NCI-H510A treated with DMSO at 0.1 percent for 48 hours (cell line): ENCODE results near the gene DEDD2.
A peak's percentile ranks its signal among the peaks of the same experiment; 100 is the strongest.

Experiments used
- DNase-seq: peaks from one replicate; lab custom pipeline; 2025; lab: John Stamatoyannopoulos, UW

DEDD2 gene

DNA sequence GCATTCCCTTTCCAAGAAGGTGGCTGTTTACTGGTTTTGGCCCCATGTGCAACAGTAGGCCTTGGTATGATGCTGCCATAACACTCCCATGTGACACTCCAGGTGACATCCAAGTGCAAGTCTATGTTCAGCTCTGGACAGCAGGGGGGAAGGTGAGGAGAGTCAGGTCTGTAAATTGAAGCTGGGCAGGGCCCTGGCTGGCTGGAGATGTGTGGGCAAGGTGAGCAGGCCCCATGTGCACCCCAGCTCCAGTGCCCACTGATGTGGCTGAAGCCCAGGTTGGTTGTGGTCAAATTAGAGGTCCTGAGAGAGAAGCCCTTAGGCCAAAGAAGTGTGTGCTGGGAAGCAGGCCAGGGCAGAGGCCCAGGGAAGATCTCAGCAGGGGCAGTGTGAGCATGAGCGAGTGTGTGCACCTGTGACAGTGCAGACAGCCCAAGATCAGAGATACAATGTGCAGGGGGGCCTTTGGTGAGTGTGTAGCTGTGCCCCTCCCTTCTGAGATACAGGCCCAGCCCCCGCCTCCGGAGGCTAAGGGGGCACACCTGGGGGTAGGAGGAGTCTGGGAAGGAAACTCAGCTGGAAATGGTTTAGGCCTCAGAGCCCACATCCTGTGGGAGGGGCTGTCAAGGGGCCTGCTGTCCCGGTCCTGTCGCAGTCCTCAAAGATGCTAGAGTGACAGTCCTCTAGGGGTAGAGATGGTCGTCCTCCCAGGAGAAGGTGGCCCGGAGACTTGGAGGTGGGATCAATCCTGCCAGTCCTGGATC lies 18.6 kb downstream of the DEDD2 start:
- DNase-seq = no peak

GRCh38 chr19:42197375-42197817 lies 20.1 kb downstream of the DEDD2 start:
- no peak for DNase-seq

DNA sequence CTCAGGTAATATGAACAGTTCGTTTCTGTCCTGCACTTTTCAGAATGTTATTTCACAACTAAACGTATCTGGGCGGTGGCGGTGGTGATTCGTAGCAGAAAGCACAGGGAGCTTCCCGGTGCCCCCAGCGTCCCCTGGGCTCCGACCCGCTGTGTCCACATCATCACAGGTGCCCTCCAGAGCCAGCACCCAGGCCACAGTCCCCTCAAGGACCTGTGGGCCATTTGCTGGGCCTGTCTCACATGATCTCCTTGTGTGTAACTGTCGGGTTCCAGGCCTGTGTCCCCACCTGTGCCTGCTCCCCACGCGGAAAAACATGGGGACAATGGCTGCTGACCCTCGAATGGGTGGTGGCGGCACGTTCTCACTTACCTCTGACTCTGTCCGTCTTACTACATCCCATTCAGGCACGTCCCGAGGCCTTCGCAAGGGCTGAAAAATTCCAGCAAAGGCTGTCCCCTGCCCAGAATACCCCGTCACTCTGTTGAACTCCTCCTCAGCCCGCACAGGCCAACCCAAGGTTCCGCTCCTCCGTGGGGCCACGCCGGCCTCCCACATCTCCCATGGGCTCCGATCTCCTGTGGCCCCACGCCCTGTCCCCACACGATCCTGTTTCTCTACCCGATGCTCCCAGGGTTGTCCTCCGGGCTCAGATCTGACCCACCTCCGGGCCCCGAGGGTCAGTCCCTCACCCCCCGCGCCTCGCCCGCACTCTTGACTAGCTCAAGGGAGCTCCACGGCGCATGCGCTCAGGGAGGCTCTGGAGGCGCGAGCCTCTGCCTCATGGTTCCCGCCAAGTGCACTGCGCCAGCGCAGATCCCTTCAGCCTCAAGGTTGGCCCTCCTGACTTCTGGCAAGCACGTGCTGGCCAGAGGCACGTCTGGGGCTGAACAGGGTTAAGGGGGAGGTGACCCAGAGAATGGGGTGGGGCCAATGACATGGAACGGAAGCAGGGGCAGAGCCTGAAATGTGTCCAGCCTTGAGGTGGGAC lies 21.2 kb downstream of the DEDD2 start:
- DNase-seq = no peak

DNA sequence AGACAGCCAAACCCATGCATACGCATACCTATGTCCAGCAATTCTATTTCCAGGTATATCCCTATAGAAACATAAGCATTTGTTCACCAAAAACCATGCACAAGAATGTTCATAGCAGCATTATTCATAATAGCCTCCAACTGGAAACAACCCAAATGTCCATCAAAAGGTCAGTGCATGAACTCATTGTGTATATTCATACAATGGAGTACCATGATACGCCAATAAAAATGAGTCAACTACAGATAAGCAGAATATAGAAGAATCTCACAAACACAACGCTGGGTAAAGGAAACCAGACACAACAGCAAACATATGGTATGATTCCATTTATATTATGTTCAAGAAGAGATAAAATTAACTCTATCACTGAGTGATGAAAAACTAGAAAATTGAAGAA lies 23.8 kb downstream of the DEDD2 start:
- DNase-seq = no peak

DNA sequence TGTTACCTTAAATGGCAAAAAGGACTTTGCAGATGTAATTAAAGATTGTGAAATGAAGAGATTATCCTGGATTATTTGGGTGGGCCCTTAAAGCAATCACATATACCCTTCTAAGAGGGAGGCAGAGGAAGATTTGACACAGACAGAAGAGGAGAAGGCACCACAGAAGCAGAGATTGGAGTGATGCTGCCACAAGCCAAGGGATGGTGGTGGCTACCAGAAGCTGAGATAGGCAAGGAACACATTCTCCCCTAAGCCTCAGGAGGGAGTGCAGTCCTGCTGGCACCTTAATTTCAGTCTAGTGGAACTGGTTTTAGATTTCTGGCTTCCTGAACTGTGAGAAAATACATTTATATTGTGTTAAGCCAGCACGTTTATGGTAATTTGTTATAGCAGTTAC lies 24.2 kb downstream of the DEDD2 start:
- DNase-seq = no peak

DNA sequence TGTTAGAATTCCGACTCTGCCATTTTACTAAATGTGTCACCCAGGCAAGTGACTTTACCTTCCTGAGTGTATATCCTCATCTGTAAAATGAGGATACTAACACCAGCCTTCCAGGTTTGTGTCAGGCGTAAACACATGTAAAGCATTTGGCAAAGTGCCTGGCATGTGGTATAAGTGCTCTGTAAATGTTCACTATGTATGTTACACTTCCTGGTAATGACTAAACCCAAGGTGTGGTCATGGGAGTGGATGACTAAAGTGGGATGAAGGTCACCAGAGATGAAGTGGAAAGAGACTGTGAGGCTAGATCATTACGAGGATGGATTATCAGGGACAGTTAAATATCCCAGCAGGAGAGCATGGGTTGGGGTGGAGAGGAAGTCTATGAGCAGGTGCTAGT lies 25.6 kb downstream of the DEDD2 start:
- peak; percentile 91 for DNase-seq

DNA sequence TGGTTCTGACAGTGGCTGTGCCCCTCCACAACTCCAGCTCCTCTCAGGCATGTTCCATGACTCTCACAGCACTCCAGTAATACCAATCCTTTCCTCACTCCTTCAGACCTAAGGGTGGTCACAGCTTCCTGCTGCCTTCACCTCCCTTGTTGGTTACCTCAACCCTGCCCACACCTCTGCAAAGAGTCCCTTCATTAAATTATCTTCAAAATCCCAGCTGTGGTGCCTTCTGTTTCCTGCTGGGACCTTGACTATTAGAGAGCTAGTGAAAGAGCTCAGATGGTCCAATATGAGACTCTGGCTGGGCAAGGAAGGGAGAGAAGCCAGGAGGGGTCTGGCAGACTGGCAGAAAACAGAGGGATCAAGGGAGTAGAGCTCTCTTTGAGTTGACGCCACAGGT lies 26.1 kb downstream of the DEDD2 start:
- no peak for DNase-seq

GRCh38 chr19:42189133-42189532 lies 28.3 kb downstream of the DEDD2 start:
- no peak for DNase-seq

GRCh38 chr19:42188665-42189064 lies 28.8 kb downstream of the DEDD2 start:
- no peak for DNase-seq

DNA sequence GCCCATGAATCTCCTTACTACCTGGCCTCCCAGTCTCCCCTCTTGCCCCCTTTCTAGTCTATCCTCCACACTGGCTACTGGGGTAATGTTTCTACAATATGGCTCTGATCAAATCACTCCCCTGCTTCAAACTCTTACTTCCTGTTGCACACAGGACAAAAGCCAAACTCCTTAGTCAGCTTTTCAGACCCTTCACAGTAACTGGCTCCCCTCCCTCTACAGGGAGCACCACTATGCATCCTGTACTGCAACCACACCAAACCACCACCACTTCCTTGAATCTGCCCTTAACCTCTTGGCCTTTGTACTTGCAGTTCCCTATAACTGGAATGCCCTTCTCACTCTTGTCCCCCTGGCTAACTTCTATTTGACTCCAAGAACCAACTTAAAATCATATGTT lies 32.2 kb downstream of the DEDD2 start:
- peak; percentile 8 for DNase-seq

- DNase-seq = peak; percentile 54
Measured at GRCh38 chr19:42184401-42184861, 33.0 kb downstream of the DEDD2 start.

GRCh38 chr19:42178791-42179674 lies 38.4 kb downstream of the DEDD2 start:
- peak; percentile 3 for DNase-seq

GRCh38 chr19:42177686-42178019 lies 39.8 kb downstream of the DEDD2 start:
- no peak for DNase-seq

GRCh38 chr19:42176990-42177685 lies 40.3 kb downstream of the DEDD2 start:
- peak; percentile 89 for DNase-seq

DNA sequence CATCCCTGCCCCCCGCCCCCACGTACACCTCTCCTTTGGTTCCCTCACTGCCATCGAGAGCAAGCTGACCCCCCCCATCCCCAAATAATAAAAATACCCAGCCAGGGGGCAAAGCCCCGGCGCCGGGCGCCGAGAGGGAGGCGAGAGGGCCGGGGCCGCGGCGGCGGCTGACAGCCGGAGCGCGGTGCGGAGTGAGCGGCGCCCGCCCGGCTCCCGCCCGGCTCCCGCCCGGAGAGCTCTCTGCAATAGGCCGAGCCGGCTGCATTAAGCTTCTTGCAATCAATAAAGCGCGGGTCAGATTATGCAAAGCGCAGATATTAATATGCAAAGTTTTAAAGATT lies 40.9 kb downstream of the DEDD2 start:
- no peak for DNase-seq

DNA sequence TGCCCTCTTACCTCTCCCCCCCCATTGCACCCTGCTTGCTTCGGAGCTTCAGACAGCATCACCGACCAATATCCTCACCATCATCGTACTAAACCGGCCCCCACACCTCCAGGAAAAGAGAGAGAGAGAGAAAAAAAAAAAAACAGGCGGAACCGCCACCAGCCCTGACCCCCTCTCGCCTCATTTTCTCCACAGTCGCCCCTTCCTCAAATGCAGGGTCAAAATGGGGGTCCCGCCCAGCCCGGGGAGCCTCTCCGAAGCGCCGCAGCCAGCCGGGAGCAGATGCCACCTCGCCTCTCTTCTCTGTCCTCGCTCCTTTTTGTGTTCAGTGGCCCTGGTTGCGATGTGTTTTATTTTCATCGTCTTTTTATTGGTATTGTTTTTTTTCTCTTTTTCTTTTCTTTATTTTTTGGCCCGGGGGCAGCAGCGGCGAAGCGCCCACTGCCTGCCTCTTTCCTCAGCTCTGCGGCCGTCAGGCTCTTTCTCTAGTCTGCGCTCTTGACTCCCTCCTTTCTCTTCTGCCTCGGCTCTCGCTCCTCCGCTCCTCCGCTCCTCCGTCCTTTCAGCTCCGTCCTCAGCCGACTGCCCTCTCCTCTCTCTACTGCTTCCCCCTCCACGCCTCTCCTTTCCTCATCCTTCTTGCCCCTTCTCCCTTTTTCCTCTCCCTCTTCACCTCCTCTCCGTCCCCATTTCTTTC lies 41.4 kb downstream of the DEDD2 start:
- DNase-seq = peak; percentile 50

DNA sequence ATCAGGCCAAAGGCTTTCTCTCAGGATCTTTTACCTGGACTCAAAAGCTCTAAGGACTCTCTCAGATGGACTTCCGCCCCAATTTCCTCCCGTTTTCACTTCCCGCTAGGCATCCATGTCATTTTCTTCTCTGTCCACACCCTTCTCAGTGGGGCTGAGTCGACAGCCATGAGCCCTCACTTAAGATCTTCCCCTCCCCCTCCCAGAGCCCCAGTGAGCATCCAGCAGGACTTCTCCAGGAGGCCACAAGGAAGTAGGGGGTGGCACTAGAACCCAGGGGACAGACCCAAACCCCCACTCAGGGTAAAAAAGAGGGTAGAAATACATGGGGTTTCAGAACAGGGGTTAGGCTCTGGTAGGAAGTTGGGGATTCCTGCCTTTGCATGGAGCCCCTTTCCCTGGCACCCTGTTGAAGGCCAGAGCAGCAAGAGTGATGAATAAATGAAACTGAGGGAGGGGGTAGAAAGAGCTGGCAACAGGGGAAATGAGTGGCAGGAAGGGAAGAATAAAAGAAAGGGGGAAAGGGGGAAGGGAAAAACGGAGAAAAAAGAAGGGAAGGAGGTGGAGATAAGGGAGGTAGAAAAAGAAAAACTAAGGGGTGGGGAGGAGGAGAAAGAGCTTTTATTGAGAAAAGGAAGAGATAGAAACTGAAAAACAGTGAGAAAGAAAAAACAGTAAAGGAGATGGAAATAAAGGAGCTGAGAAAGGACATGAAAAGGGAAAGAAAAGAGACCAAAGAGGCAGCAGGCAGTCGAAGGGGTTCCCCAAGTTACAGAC lies 42.3 kb downstream of the DEDD2 start:
- no peak for DNase-seq

DNA sequence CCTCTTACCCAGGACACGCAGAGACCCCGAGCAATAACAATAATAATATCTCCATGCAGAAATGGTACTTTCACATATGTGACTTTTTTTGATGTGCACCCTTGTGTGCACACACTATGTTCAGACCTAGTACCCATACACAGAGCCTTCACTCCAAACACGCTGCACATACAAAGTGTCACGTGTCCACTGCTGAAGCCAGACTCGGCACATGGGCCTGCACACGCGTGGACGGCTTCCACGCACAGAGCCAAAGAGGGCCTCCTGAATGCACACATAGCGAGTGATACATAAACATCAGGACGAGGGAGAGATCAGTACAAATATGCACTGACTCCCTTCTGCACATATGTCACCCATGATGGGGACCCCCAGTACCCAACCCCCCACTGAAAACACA lies 43.3 kb downstream of the DEDD2 start:
- no peak for DNase-seq

- DNase-seq = no peak
Measured at GRCh38 chr19:42173695-42174094, 43.8 kb downstream of the DEDD2 start.

DNA sequence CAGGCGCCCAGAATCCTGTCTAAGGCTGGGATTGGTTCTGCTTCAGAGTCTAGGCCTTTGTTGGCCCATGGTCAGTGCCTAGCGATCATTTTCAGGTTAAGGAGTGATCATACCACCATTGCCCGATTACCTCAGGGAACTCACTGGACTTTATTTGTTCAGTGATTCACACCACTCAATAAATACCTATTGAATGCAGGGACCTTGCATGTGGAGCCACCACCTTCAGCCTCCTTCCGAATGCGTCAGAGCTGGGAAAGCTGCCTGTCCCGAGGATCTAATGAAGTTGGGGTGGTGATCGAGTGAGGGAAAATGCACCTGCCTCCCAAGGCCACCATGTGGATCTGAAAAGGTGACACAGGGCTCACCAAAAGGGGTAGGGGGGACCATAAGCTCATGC lies 45.2 kb downstream of the DEDD2 start:
- DNase-seq = no peak
